HUES48 (cell line): ENCODE measurements around the gene EDEM2.
"Not testable (repeated sequence)": the region's sequence is repeated elsewhere in the genome, so short reads cannot be mapped to it uniquely, and the experiment has no call there.

ENCODE experiments used
- H3K27ac ChIP-seq: one replicate; pipeline ENCODE4 v1.7.0; 2013; ENCODE audit warnings: low read depth, low read length, inconsistent platforms
- H3K27me3 ChIP-seq: 2 replicates; pipeline ENCODE4 v1.6.1; 2013; ENCODE audit warnings: mild to moderate bottlenecking, low read length; ENCODE audit not compliant: control insufficient read depth, insufficient read depth
- H3K36me3 ChIP-seq: 2 replicates; pipeline ENCODE4 v1.6.1; 2013; ENCODE audit warnings: low read length; ENCODE audit not compliant: control insufficient read depth, insufficient read depth
- H3K4me1 ChIP-seq: 2 replicates; pipeline ENCODE4 v1.6.1; 2013; ENCODE audit warnings: mild to moderate bottlenecking, low read length; ENCODE audit not compliant: control insufficient read depth, insufficient read depth
- H3K4me3 ChIP-seq: 2 replicates; pipeline ENCODE4 v1.5.1; 2013; ENCODE audit warnings: mild to moderate bottlenecking, low read depth, low read length
- H3K9ac ChIP-seq: 2 replicates; pipeline ENCODE4 v1.6.1; 2013; ENCODE audit warnings: mild to moderate bottlenecking, low read depth, low read length, moderate library complexity
- H3K9me3 ChIP-seq: 2 replicates; pipeline ENCODE4 v1.6.1; 2013; ENCODE audit warnings: low read length; ENCODE audit not compliant: control insufficient read depth, insufficient read depth

Gene EDEM2

DNA sequence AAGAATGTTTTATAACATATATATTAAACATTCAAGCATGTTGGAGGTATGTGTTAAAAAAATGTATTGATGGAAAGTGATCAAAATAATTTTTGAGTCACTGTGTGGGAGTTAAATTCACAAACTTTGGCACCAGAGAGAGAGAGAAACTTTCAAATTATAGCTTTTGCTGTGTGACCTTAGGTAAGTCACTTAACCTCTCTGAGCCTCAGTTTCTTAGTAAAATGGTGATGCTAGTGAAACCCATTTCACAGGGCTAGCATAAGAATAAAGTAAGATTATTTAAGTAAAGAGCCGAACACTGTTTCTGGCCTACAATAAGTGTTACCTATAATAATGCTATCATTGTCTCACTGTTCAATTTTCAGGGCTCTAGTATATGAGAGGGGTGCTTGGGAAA, 20.7 kb upstream of the EDEM2 start:
- no peaks in the 10 kb centered on the region for H3K36me3 ChIP-seq
- H3K4me1 ChIP-seq: peaks cover 21% of the 10 kb centered on the region
- no peak overlapping the region for H3K27ac ChIP-seq
- H3K27me3 ChIP-seq: no peaks in the 10 kb centered on the region
- H3K9me3 ChIP-seq: no peaks in the 10 kb centered on the region
- no peak overlapping the region for H3K4me3 ChIP-seq
- H3K9ac ChIP-seq: no peak overlapping the region

DNA sequence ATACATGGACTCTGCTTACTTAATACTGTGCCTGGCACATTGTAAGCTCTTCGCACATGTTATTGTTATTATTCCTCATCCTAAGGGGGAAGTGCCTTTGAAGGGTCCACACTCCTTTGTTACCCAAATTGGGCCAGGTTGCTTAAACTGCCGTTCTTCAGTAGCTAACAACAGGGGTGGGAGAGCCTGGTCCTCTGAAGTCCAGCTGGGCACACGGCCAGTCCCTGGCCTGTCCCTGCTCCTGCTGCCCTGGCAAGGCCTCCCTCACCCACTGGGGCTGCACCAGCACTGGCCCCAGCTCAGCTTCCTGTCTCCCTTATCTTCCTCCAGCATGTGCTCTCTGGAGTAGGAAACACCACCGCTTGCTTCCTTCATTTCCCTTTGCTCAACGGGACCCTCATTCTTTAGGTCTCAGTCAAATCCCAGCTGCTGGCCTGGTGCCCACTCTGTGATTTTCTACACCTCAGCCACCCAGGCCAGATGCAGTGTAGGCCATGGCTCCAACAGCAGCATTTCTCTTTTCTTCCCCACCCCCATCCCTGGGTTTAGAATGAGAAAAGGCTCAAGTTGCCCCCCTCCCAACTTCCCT, 19.2 kb upstream of the EDEM2 start:
- Histone ChIP-seq H3K4me3 (no peak overlapping the region), H3K36me3 (no peaks in the 10 kb centered on the region), H3K9ac (no peak overlapping the region), H3K4me1 (peaks cover 11% of the 10 kb centered on the region), H3K9me3 (no peaks in the 10 kb centered on the region), H3K27ac (peak overlapping the region; percentile 76), H3K27me3 (no peaks in the 10 kb centered on the region)

DNA sequence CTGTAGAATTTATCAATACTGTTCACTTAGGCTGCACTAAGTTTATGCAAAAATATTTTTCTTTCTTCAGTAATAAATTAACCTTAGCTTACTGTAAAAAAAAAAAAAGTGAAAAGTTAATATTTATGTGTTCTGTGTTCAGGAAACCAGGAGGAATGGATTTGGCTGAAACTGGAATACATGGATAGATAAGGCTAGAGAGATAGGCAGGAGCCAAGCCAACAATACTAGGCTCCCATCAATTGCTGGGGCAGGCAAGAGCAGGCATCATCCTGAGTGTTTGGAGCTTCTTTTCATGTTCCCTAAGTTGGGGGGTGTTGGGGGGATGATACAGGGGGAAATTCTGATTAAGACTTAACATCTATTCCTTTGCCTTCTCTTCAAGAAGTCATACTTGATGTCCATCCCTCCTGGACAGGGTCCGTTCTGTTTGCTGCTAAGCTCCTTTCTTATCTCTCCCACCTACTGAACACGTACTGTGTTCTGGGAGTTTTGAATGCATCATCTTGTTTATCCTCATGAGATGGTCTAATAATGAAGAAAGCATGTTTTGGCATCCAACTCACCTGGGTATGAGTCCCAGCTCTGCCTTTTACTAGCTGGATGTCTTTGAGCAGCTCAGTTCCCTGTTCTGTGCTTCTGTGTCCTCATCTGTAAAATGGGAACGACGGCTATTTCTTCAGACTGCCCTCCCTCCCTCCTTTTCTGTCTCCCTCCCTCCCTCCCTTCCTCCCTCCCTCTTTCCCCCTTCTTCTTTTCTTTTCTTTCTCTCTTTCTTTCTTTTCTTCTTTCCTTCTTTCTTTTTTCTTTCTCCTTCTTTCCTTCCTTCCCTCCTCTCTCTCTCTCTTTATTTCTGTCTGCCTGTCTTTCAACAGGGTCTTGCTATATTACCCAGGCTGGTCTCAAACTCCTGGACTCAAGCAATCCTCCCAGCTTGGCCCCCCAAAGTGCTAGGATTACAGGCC, 18.4 kb upstream of the EDEM2 start:
- Histone ChIP-seq H3K9ac (no peak overlapping the region), H3K36me3 (no peaks in the 10 kb centered on the region), H3K4me1 (peaks cover 7% of the 10 kb centered on the region), H3K9me3 (no peaks in the 10 kb centered on the region), H3K27ac (peak overlapping the region; percentile 76), H3K4me3 (no peak overlapping the region), H3K27me3 (no peaks in the 10 kb centered on the region)

DNA sequence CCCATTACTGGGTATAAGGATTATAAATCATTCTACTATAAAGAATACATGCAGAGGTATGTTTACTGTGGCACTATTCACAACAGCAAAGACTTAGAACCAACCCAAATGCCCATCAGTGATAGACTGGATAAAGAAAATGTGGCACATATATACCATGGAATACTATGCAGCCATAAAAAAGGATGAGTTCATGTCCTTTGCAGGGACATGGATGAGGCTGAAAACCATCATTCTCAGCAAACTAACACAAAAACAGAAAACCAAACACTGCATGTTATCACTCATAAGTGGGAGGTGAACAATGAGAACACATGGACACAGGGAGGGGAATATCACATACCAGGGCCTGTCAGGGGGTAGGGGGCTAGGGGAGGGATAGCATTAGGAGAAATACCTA, 17.4 kb upstream of the EDEM2 start:
- not testable (repeated sequence) for H3K27ac ChIP-seq, H3K27me3 ChIP-seq, H3K4me3 ChIP-seq, H3K4me1 ChIP-seq, H3K36me3 ChIP-seq, H3K9ac ChIP-seq, H3K9me3 ChIP-seq

DNA sequence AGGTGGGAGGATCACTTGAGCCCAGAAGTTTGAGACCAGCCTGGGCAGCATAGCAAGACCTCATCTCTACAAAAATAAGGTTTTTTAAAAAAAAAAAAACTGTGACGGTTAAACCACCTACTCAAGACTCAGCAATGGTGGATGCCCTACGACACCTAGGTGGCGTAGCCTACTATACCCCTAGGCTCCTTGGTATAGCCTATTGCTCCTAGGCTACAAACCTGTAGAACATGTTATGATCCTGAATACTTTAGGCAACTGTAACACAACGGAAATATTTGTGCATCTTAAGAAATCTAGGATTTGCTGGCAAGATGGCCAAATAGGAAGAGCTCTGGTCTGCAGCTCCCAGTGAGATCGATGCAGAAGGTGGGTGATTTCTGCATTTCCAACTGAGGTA, 13.2 kb upstream of the EDEM2 start:
- H3K9ac ChIP-seq: not testable (repeated sequence)

DNA sequence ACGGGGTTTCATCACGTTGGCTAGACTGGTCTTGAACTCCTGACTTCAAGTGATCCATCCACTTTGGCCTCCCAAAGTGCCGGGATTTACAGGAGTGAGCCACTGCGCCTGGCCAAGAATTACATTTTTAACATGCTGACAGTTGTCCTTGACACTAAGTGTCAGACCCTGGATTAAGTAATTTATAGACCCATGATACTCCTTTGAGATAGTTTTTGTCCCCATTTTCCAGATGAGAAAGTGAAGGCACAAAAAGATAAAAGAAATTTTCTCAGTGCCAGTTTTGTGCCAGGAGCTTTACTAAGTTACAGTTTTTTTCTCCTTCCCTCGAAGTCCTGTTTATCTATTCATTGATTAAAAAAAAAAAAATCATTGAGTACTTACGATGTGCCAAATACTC, 9.8 kb upstream of the EDEM2 start:
- H3K4me3 ChIP-seq: no peak overlapping the region
- no peak overlapping the region for H3K9ac ChIP-seq
- no peaks in the 10 kb centered on the region for H3K4me1 ChIP-seq
- no peaks in the 10 kb centered on the region for H3K36me3 ChIP-seq
- H3K27me3 ChIP-seq: no peaks in the 10 kb centered on the region
- no peak overlapping the region for H3K27ac ChIP-seq
- H3K9me3 ChIP-seq: no peaks in the 10 kb centered on the region

More for the DNA sequence above, 13.2 kb upstream of the EDEM2 start:
- H3K4me1 ChIP-seq, H3K4me3 ChIP-seq, H3K9me3 ChIP-seq, H3K27ac ChIP-seq, H3K36me3 ChIP-seq, H3K27me3 ChIP-seq: not testable (repeated sequence)

DNA sequence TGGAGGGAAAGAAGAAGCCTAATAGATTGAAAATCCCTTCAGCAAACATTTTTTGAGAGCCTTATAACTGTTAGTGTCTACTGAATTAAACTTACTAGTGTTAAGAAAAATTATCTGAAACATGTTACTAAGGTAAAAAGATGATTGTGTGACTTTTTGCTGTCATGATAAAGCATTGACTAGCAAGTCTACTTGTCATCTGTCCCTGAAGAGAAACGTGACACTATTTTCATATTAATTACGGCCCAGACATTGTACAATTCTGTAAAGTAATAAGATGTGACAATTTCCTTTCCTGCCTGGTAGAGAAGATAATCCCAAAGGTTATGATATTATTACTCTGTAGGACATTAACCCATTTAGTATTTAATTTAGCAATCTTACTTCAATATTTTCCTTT, 8.8 kb upstream of the EDEM2 start:
- H3K36me3 ChIP-seq: no peaks in the 10 kb centered on the region
- H3K4me3 ChIP-seq: no peak overlapping the region
- no peaks in the 10 kb centered on the region for H3K9me3 ChIP-seq
- no peaks in the 10 kb centered on the region for H3K27me3 ChIP-seq
- H3K27ac ChIP-seq: no peak overlapping the region
- no peak overlapping the region for H3K9ac ChIP-seq
- no peaks in the 10 kb centered on the region for H3K4me1 ChIP-seq

DNA sequence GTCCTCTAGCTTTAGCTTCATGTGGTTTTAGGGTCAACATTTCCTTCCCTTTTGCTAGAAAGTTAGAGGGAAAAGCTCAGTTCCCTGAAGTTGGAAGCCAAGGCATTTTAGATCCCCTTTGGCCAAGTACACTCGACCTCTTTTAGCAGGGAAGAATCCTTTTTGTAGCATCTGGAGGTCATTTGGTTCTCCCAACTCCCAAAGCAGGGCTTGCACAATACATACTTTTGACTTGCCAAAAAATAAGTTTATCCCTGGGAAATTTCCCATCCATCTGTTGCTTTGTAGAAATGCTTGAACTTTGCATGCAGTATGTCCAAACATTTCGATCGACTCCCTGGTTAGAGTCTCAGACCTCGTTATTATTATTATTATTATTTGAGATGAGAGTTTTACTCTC, 4.6 kb upstream of the EDEM2 start:
- Histone ChIP-seq H3K36me3 (no peaks in the 10 kb centered on the region), H3K9me3 (no peaks in the 10 kb centered on the region), H3K27ac (no peak overlapping the region), H3K9ac (no peak overlapping the region), H3K4me1 (no peaks in the 10 kb centered on the region; the same call in 1 of the 2 replicates), H3K4me3 (no peak overlapping the region), H3K27me3 (no peaks in the 10 kb centered on the region)

DNA sequence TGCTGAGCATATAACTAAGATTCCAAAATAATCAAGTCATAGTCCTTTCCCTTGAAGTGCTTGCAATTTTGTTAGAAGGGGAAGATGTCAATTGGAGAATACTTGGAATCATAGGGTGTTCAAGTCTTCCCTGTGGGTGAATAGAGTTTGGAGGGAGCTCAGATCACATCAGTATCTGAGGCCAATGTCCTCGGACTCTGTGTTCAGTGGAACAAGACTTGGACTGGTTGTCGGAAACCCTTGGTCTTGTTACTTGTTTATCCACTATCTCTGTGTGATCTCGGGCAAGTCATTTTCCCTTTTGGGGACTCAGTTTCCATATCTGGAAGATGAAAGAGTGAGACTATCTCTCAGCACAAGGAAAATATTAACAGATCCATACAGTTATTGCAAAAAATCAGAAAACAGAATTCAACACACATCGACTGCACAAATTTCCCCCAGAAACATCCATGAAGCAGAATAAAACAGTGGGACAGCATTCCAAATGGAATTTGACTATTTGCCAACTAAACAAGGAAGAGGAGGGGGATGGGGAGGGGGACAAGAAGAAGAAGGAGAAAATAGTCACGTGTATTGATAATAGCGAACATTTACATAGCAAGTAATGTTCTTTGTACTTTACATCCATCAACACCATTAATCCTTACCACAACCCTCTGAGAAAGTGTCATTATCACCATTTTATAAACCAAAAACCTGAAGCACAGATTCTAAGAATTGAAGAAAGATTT, 3.9 kb upstream of the EDEM2 start:
- no peaks in the 10 kb centered on the region for H3K27me3 ChIP-seq
- no peak overlapping the region for H3K27ac ChIP-seq
- H3K4me3 ChIP-seq: no peak overlapping the region
- H3K9me3 ChIP-seq: no peaks in the 10 kb centered on the region
- no peaks in the 10 kb centered on the region; the same call in 1 of the 2 replicates for H3K4me1 ChIP-seq
- H3K9ac ChIP-seq: no peak overlapping the region
- H3K36me3 ChIP-seq: no peaks in the 10 kb centered on the region

DNA sequence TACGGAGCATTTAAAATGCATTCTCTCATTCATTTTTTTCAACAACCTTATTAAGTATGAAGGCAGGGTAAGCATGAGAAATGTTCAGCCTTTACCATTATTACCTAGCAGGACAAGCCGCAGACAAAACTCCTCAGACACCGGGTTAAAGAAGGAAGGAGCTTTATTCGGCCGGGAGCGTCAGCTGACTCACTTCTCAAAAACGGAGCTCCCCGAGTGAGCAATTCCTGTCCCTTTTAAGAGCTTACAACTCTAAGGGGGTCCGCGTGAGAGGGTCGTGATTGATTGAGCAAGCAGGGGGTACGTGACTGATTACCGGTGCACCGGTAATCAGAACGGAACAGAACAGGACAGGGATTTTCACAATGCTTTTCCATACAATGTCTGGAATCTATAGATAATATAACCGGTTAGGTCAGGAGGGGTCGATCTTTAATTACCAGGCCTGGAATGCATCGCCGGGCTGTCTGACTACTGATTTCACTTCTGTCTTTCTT, 487 bp upstream of the EDEM2 start:
- peak overlapping the region; percentile 85 for H3K4me3 ChIP-seq
- H3K36me3 ChIP-seq: peaks cover 13% of the 10 kb centered on the region
- not testable (repeated sequence) for H3K27me3 ChIP-seq, H3K9me3 ChIP-seq, H3K4me1 ChIP-seq
- H3K9ac ChIP-seq: peak overlapping the region; percentile 50; the same call in 1 of the 2 replicates
- peak overlapping the region; percentile 86 for H3K27ac ChIP-seq
